NK-92 (cell line): ENCODE data around the gene RAB43.
"Not testable (repeated sequence)": the region's sequence is repeated elsewhere in the genome, so short reads cannot be mapped to it uniquely, and the experiment has no call there.

ENCODE experiments used
- DNase-seq: peaks from one replicate; lab custom pipeline; 2025; ENCODE audit not compliant: unreplicated experiment; lab: John Stamatoyannopoulos, UW

The RAB43 gene

GRCh38 chr3:129121792-129122411 is at the start of gene RAB43:
Gene RAB43, minus strand, starts transcription at chr3:129121804. Its CDS starts 315 bp downstream, at chr3:129121489.
- DNase-seq = peak; percentile 75

- DNase-seq = no peak
Measured at GRCh38 chr3:129166579-129167332, 45.2 kb upstream of the RAB43 start.

- not testable (repeated sequence) for DNase-seq
Measured at GRCh38 chr3:129165594-129165993, 44.0 kb upstream of the RAB43 start.

- DNase-seq = no peak
Measured at GRCh38 chr3:129164500-129164899, 42.9 kb upstream of the RAB43 start.

GRCh38 chr3:129162729-129163579 is 41.4 kb upstream of the RAB43 start:
- DNase-seq = no peak

GRCh38 chr3:129161860-129162271 is 40.3 kb upstream of the RAB43 start:
- no peak for DNase-seq

- peak; percentile 47 for DNase-seq
Measured at GRCh38 chr3:129160891-129161859, 39.6 kb upstream of the RAB43 start, which contains the start of gene ISY1. Gene ISY1, minus strand, starts transcription at chr3:129161063. Its CDS starts 88 bp downstream, at chr3:129160975.

- no peak for DNase-seq
Measured at GRCh38 chr3:129144786-129145185, 23.2 kb upstream of the RAB43 start.

GRCh38 chr3:129141011-129141410 is 19.4 kb upstream of the RAB43 start:
- not testable (repeated sequence) for DNase-seq

- no peak for DNase-seq
Measured at GRCh38 chr3:129139911-129140310, 18.3 kb upstream of the RAB43 start.

GRCh38 chr3:129136275-129136674 is 14.7 kb upstream of the RAB43 start:
- DNase-seq = not testable (repeated sequence)

GRCh38 chr3:129132097-129132866 is 10.7 kb upstream of the RAB43 start:
- no peak for DNase-seq

- no peak for DNase-seq
Measured at GRCh38 chr3:129131465-129132088, 10.0 kb upstream of the RAB43 start.

GRCh38 chr3:129130291-129130813 is 8.7 kb upstream of the RAB43 start:
- DNase-seq = no peak

GRCh38 chr3:129128357-129129155 is 7.0 kb upstream of the RAB43 start:
- DNase-seq = no peak

GRCh38 chr3:129126726-129127280 is 5.2 kb upstream of the RAB43 start:
- DNase-seq = no peak

GRCh38 chr3:129123314-129124060 is 1.9 kb upstream of the RAB43 start:
- DNase-seq = no peak
